DMS 273 (cell line): ENCODE measurements around the gene CPNE7.
A peak's percentile ranks its signal among the peaks of the same experiment; 100 is the strongest.

Experiments
- DNase-seq: peaks from one replicate; lab custom pipeline; 2025; ENCODE audit not compliant: unreplicated experiment; lab: John Stamatoyannopoulos, UW

CPNE7 gene

GRCh38 chr16:89602273-89602951 lies 26.9 kb downstream of the CPNE7 start:
- peak; percentile 87 for DNase-seq

DNA sequence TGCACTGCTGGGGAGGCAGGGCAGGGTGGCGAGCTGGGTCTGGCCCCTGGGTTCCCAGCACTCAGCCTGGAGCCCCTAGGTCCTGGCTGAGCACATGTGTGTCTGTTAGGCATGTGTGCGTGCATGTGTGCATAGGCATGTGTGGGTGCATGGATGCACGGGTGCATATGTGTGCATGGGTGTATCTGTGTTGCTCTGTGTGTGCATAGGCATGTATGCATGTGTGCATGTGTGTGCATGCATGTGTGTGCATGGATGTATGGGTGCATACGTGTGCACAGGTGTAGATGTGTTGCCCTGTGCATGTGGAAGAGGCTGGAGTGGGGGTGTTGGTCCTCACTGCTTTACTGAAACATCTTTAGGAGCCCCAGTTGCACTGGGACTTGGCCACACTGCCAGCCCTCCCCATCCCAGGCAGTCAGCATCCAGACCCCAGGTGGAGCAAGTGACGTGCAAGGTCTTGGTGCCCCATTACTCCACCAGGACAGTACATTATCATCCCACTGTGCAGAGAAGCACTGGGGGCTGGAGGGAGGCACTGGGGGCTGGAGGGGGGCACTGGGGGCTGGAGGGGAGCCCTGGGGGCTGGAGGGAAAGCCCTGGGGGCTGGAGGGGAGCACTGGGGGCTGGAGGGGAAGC lies 27.5 kb downstream of the CPNE7 start:
- no peak for DNase-seq

DNA sequence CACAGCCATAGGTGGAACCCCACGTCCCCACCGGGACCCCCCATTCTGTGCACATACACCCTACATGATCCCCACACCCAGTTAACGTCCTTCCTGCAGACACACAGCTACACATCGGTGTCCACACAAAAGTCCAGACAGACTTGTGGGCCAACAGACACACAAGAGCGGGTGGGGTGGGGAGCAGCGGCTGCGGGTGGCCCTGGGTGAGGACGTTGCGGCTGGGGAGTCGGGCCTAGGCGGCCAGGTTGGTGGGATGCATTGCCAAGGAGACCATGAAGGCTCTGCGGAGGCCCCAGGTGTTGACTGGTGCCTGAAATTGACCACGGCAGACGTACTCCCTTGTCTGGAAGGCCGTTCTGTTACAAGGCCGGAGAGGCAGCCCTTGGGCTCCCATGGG lies 29.2 kb downstream of the CPNE7 start:
- no peak for DNase-seq

DNA sequence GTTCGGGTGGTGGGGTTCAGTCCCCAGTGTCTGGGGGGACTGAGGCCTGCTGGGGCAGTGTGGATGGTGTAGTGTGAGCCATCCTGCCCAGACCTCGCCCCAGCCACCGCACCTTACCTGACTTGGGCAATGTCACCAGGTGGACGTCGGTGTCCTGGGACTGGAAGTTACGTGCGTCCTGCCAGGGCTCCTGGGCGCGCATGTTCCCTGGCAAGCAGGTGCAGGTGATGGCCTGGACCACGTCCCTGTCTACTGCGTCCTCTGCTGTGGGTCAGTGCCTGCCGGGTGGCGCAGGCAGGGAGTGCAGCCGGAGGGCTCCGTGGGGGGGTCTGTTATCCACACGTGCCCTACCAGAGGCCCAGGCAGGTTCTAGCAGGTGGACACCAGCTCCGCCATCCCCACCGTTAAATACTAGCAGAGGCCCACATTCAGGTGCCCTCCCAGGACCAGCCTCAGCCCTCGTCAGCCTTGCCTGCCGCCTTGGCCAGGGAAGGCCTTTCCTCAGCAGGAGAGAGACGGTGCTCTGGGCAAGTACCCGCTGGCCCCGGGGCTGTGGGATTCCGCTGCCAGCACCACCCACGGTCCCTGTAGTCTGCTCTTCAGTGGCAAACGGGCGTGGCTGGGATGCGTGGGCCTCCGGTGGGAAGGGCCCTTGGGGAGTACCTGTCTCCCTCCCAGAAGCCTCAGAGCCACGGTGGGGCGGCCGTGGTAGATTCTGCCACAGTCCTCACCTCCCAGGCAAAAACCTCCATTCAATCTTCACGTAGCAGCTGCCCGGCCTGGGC lies 29.8 kb downstream of the CPNE7 start:
- no peak for DNase-seq

- peak; percentile 41 for DNase-seq
Measured at GRCh38 chr16:89606006-89606405, 30.4 kb downstream of the CPNE7 start.

DNA sequence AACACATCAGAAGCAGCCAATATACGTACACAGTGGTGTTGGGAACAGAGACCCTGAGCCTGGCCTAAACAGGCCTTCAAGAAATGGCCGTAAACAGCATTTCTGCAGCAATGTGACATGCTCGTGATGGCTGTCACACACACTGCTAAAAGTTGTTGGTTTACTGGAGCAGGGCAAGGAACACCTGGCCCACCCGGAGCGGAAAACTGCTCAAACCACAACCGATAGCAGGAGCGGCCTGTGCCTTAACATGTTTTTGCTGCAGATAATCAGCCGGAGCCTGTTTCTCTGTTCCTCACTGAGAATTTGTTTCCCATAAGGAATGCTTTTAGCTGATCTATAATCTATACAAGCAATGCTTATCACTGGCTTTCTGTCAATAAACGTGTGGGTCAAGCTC lies 31.9 kb downstream of the CPNE7 start:
- no peak for DNase-seq

DNA sequence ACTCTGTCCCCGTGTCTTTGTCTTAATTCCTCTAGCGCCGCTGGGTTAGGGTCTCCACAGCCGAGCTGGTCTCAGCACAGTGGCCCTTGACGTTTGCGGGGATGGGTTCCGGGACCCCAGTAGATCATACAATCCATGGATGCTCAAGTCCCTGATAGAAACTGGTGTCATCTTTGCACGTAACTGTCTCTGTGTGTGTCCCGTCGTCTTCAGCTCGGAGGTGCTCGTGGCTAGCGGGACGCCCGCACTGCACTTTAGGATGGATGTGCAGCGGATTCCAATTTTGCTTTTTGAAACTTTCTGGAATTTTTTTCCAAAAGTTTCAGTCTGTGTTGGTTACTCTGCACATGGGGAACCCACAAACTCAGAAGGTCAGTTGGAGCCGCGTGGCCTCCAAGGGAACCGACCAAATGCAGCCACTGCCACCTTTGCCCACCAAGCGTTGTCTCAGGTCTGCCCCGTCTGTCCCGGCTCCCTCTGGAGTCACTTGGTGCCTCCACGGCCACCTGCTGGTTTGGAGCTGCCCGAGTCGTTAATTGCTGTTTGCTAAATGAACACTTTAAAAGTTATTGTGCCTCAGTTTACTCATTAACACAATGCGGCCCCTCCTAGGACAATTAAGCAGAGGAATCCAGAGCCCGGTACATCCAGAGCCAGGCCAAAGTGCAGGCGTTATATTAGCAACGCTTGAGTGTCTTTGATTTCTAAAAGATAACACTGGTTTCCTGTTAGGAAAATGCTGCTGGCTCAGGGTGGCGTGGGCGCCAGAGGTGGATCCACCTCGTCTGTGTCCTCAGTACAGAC lies 32.6 kb downstream of the CPNE7 start:
- DNase-seq = no peak

DNA sequence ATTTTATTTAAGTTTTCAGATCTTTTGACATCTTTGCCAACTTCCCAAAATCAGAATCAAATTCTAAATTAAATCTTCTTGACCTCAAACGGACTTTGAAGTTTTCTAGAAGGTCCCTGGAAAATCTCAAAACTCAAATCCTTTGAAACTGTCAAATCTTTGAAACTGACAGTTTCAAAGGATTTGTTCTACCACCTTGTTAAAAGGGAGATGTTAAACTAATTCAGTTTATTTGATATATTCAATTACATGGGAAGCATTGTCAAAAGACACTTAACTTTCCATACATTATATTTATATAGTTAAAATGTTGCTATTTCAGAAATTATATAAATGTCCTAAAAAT lies 34.5 kb downstream of the CPNE7 start:
- no peak for DNase-seq

DNA sequence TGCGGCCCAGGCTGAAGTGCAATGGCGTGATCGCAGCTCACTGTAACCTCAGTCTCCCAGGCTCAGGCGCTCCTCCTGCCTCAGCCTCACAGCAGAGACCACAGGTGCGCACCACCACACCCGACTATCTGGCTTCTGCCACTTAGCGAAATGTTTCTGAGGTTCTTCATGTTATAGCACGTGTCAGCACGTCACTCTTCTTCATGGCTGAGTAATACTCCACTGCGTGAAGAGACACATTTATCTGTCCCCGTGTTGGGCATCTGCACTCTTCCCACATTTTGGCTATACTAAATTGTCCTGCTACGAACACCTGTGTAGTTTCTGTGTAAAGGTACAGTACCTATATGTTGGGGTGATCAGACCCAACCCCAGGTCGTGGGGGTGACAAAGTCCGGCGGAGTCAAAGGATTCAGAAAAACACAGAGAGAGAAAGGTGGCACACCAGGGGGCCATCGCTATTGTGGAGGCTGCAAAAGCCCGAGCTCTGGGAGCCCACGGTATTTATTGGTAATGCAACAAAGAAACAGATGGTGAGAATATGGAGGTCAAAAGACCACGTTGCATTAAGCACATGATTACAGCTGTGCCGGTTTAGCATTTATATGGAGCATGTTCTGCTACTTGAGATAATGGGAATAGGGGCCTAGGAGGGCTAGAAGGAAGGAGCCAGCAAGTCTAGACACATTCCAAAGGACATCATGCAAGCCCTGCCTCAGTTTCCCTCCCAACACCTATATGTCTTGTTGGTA lies 37.0 kb downstream of the CPNE7 start:
- DNase-seq = peak; percentile 84

GRCh38 chr16:89613231-89613953 lies 37.8 kb downstream of the CPNE7 start, which contains the start of gene DPEP1:
DPEP1 (plus strand) TSS chr16:89613642; CDS start chr16:89630411, 16,769 bp downstream.
- peak; percentile 84 for DNase-seq

- DNase-seq = no peak
Measured at GRCh38 chr16:89613954-89614459, 38.4 kb downstream of the CPNE7 start.

- no peak for DNase-seq
Measured at GRCh38 chr16:89615176-89615575, 39.6 kb downstream of the CPNE7 start.

- peak; percentile 34 for DNase-seq
Measured at GRCh38 chr16:89615596-89616090, 40.1 kb downstream of the CPNE7 start.

GRCh38 chr16:89616623-89617022 lies 41.1 kb downstream of the CPNE7 start:
- no peak for DNase-seq

DNA sequence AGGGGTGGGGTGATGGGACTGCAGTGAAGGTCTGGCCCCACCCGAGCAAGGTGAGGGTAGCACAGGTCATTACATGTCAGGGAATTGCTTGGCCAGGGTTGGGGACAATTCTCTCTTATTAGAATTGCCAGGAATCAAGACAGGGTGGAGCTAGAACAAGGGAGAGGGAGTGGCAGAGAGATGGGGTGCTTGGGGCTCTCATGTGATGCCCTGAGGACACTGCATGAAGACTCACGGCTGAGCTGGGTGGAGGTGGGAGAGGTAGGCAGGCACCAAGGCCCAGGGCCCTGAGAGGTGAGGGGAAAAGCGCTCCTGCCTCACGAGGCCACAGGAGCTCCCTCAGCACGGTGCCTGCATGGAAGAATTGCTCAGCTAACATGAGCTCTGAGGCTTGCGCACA lies 41.5 kb downstream of the CPNE7 start:
- DNase-seq = no peak

GRCh38 chr16:89618109-89618998 lies 42.8 kb downstream of the CPNE7 start:
- DNase-seq = peak; percentile 34

DNA sequence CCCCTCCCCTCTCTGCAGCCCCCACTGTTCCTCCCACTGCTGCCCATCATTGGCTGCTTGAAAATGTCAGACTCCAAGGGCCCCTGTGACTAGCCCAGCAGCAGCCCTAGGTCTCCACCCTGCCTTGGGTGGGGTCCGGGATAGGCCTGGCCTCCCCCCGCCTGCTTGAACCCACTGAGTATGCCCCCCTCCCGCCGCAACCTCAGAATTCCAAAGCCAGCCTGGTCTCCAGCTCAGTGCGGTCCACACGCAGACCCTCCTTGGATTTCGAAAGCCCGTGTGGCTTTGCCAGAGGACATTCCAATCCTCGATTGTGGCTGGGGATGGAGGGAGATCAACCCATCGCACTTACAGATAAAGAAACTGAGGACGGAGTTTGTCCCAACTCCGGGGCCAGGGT lies 44.3 kb downstream of the CPNE7 start:
- DNase-seq = no peak

GRCh38 chr16:89620406-89620841 lies 44.9 kb downstream of the CPNE7 start:
- DNase-seq = no peak
